ENCODE results near the gene RFX1.
"Not testable (repeated sequence)": the region's sequence is repeated elsewhere in the genome, so short reads cannot be mapped to it uniquely, and the experiment has no call there.

Gene RFX1

DNA sequence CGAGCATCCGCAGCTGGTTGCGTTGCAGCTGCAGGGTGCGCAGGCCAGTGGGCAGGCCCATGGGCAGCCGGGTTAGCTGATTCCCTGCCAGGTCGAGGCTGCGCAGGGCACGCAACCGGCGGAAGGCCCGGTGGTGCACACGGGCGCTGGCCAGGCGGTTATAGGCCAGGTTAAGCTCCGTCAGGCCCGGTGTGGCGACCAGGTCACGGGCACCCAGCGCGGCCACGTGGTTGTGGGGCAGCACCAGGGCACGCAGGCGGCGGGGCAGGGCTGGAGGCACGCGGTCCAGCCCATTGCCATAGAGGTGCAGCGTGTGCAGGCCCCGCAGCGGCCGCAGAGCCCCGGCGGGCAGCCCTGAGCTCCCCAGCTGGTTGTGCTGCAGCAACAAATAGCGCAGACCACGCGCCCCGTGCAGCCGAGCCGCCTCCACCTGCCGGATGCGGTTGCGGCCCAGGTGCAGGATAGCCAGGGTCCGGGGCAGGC lies 73.2 kb downstream of the RFX1 start:
- DNase-seq: no peak

DNA sequence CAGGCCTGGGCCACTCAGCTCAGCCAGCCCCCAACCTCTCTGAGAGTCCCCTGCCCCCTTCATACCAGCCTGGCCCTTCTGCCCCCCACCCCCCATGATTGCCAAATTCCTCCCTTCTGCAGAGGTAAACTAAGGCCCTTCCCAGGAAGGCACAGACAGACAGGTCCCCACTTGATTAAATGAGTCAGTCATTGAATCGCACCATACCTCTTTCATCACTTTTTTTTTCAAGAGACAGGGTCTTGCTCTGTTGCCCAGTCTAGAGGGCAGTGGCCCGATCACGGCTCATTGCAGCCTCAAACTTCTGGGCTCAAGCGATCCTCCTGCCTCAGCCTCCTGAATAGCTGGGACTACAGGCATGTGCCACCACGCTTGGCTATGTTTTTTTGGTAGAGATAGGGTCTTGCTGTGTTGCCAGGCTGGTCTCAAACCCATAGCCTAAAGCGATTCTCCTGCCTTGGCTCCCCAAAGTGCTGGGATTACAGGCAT lies 73.9 kb downstream of the RFX1 start:
- DNase-seq: no peak

DNA sequence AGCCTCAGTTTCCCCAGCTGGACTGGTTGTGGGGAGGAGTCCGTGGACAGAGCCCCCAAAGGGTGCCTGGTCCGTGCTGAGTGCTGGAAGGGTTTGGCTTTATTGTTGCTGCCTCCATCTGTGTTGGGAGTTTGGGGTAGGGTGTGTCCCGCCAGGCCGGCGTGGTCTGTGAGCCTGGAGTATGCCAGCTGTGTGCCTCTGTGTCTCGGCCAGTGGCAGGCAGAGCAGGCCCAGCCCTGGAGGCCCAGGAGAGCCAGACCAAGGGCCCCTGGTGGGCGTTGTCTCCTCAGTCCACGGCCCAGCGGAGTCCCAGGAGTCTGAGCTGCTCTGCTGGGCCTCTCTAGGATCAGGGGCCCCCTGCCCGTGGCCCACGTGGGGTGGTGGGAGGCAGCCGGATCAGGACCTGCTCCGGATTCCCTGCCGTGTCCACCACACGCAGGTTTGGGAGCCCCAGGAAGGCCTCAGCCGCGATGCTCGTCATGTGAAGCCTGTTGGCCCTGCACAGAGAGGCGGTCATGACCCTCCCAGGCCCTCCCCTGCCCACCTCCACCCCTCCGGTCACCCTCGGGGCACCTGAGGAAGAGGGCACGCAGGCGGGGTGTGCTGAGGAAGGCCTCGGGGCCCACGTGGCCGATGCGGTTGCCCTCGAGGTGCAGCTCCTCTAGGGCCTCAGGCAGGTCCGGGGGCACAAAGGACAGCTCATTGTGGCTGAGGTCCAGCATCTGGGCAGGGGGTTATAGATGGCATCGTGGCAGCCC lies 74.5 kb downstream of the RFX1 start:
- DNase-seq: no peak

DNA sequence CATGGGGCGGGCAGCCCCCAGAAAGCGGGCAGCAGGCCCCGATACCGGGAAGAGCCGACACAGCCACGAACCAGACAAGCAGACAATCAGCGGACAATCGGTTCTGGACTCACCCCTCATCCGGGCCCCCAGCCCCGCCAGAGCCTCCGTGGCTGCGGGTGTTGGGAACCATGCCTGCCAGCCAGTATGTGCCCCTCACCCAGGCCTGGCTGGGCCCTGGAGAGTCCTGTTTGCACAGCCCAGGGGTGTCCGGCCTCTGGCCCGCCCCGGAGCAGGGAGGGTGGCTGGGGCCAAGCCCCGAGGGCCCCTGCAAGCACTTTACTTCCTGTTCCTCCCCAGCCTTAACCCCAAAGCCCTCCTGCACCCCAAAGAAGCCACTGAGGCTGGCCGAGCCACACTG lies 75.7 kb downstream of the RFX1 start:
- DNase-seq: no peak

DNA sequence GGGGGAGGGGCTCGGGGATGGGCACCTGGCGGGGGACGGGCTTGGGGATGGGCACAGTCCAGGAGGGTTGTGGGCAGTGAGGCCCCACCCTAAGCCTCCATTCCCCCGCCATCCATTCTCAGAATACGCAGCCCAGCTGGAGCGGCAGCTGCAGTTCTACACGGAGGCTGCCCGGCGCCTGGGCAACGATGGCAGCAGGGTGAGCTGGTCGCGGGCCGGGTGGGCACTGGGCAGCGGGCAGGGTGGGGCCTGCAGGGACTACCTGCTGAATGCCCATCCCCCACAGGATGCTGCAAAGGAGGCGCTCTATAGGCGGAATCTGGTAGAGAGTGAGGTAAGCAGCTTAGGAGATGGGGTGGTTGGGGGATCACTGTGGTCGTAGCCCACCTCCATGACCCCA lies 76.2 kb downstream of the RFX1 start:
- DNase-seq: no peak

DNA sequence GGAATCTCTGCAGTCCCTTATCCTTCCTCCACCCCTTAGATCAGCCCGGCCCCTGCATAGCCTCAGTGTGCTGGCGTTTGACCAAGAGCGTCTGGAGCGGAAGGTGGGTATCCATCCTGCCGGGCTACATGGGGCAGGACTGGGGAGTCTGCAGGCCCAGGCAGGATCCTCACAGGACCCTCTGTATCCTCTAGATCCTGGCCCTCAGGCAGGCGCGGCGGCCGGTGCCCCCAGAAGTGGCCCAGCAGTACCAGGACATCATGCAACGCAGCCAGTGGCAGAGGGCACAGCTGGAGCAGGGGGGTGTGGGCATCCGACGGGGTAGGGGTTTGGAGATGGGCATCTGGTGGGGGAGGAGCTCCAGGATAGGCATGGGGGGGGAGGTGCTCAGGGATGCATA lies 76.8 kb downstream of the RFX1 start:
- no peak for DNase-seq

DNA sequence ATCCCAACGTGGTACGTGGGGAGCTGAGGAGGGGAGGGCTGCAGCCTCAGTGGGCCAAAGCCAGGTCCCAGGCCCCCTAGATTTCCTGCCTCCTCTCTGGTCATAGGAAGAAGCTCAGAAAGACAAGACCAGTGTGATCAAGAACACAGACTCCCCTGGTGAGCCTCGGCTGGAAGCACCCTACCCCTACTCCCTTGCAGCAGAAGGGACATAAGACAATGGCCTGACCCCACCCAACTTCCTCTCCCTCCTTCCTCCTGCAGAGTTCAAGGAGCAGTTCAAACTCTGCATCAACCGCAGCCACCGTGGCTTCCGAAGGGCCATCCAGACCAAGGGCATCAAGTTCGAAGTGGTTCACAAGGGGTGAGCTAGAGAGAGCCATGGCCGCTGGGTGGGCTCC lies 79.4 kb downstream of the RFX1 start:
- DNase-seq: no peak

DNA sequence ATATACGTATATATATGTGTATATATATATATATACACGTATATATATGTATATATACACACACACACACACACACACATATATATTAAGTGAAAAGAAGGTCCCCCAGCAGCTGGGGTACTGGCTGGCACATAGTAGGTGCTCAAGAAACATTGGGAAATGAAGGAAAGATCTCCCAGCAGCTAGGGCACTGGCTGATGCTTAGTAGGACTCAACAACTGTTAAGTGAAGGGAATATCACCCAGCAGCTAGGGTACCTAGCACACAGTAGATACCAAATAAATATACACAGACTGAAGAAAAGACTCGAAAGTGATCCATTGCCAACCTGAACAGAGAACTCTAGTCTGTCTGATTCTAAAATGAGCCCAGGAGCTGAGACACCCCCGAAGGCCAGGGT lies 80.1 kb downstream of the RFX1 start:
- DNase-seq: no peak

DNA sequence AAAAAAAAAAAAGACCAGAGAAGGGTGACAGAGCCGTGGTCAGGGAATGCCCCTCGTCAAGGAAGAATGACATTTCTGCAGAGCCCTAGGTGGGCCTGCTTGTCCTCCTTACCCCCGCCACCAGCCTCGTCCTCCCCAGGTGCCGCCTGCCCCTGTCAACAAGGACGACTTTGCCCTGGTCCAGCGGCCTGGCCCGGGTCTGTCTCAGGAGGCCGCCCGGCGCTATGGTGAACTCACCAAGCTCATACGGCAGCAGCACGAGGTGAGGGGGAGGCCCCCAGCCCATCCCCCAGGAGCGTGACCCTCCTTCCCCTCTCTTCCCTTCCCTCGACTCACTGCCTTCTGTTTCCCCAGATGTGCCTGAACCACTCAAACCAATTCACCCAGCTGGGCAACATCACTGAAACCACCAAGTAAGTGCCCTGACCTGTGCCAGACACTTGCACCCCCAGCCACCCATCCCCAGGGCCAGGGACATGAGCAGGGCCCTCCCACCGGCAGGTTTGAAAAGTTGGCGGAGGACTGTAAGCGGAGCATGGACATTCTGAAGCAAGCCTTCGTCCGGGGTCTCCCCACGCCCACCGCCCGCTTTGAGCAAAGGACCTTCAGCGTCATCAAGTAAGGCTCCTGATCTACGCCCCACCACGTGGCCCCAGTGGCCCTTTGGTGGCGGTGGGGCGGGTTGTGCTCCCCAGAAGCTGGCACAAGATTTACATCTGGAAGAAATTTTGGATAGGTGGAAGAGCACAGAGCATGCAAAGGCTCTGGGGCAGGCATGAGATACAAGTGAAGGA lies 82.7 kb downstream of the RFX1 start:
- no peak for DNase-seq

DNA sequence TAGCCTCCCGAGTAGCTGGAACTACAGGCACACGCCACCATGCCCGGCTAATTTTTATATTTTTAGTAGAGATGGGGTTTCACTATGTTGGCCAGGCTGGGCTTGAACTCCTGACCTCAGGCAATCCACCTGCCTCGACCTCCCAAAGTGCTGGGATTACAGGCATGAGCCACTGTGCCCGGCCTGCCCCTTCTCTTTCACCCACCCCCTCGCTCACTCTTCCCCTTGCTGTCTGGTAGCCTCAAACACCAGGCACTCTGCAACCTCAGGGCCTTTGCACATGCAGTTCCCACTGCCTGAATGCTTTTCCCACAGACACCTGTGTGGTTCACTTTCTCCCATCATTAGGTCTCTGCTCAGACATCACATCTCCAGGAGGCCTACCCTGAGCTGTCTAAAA lies 84.0 kb downstream of the RFX1 start:
- DNase-seq: not testable (repeated sequence)

DNA sequence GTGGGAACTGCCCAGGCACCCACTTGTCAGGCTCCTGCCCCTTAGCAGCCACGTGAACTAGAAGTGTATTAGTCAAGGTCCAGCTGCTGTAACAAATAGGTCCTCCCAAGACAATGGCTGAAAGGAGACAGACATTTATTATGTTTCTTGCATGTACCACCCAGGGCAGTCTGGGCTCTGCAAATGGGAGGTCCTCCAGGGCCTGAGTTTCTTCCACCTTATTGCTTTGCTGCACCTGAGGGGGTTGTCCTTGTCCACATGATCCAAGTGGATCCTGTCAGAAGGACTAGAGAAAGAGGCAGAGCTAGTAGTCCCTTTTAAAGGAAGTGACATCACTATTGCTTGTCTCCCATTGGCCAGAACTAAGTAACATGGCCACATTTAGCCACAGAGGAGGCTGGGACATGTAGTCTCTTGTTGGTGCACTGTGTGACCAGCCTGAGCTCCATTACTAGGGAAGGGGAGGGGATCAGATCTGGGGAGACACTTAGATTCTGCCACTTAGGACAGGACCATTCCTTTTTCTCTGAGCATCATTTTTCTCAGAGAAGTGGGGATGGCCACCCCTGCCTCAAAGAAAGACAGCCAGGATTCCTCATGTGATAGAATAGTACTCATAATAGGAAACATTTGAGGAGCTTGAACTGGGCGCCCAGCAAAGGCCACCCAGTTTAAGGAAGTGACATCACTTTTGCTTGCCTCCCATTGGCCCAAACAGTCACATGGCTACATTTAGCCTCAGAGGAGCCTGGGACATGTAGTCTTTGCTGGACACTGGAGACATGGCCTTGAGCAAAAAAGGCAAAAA lies 85.0 kb downstream of the RFX1 start:
- peak; percentile 43 for DNase-seq

DNA sequence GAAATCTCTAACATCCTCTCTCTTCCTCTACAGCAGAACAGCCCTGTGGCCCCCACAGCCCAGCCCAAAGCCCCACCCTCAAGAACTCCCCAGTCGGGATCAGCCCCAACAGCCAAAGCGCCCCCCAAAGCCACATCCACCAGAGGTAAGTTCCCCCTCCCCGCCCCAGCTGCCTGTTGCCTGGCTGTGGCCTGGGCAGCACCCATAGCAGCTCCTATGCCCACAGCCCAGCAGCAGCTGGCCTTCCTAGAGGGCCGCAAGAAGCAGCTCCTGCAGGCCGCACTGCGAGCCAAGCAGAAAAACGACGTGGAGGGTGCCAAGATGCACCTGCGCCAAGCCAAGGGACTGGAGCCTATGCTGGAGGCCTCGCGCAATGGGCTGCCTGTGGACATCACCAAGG lies 85.6 kb downstream of the RFX1 start:
- DNase-seq: no peak

DNA sequence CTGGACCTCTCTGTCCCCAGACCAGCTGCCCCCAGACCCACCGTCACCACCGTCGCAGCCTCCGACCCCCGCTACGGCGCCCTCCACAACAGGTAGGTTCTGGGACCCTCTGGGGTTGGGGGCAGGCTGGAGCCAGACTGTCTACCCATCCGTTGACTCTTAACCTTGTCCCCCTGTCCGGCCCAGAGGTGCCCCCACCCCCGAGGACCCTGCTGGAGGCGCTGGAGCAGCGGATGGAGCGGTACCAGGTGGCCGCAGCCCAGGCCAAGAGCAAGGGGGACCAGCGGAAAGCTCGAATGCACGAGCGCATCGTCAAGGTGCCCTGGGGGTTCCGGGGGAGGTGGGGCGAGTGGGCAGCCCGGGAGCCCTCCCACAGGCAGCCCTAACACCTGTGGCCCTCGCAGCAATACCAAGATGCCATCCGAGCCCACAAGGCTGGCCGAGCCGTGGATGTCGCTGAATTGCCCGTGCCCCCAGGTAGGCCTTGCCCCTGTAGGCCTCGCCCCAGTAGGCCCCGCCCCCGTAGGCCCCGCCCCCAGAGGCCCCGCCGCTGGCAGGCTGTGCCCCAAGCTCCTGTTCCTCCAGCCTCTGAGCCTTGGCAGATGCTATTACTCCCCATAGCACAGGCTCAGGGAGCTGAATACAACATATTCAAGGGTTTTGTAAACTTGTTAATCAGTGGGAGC lies 87.3 kb downstream of the RFX1 start:
- DNase-seq: no peak

DNA sequence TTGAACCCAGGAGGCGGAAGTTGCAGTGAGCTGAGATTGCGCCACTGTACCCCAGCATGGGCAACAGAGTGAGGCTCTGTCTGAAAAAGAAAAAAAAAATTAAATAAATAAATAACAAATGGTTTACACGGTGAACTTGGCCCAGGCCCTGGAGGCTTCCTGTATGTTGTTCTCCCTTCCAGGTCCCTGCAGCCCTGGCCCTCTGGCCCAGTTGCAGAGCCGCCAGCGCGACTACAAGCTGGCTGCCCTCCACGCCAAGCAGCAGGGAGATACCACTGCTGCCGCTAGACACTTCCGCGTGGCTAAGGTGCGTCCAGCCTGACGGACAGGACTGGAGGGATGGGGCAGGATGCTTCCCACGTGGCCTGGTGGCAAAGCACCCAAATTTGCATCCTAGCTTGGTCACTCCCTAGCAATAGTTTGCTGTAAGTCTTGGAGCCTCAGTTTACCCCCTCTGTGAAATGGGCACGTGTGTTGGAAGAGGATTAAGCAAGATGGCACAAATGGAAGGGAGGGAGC lies 88.2 kb downstream of the RFX1 start:
- no peak for DNase-seq

DNA sequence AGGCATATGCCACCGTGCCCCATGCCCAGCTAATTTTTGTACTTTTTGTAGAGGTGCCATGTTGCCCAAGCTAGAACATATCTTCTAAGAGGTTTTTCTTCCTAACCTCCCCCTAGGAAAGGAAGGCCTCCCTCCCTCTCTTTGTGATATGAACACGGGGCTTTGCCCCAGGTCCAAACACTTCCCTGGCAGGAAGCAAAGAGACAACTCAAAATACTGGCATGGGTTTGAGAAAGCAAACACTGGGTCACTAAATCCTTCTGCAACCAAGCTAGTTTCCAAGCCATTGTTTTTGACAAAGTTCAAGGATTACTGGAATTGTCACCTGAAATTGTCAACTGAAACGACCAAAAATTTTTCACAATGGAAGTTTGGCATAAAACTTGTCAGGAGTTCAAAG lies 91.3 kb downstream of the RFX1 start:
- no peak for DNase-seq

DNA sequence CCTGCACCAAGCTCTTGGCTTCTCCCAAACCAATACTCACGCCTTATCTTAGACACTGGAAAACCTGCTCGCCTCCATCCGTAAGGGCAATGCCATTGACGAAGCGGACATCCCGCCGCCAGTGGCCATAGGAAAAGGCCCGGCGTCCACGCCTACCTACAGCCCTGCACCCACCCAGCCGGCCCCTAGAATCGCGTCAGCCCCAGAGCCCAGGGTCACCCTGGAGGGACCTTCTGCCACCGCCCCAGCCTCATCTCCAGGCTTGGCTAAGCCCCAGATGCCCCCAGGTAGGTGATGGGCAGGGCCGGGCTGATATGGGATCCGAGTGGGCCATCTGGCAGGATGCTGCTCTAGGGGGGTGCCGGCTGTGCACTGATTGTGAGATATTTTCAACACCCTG lies 92.8 kb downstream of the RFX1 start:
- DNase-seq: no peak
